ENCODE measurements around the gene SKI.

SKI gene

DNA sequence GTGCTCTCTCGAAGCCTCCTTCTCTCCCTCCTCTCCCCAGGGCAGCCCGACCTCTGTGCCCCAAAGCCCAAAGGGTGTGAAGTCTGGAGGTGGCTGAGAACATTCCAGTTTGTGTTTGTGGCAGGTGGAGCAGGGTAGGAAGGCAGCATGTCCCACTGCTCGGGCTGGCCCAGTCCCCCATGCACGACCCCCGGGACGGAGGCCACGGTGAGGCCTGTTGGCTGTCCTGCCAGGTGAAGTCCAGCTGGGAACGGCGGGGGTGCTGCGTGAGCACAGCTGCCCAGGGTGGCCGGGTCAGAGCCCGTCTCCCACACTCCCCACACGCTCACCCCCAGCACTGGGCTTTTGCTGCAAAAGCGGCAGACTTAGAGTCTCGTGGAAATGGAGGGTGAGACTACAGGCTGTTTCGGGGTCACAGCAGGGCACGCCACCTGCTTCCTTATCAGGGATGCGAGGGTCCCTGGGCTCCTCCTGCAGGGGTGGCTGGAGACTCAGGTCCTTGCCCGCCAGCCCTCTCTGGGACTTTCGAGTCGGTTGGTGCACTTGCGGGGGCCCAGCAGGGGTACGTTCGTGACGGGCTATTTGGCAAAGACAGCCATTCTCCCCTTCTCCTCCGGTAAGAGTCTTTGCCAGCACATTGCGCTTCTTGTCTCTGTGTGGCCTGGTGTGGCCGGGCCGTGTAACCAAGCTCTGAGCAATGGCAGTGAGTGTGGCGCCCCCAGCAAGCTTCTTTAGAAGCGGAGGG lies 123.0 kb downstream of the SKI start:
- Histone ChIP-seq H3K18ac (ENCODE audit: low read length) (peak overlapping the region; percentile 96), H3K79me1 (ENCODE audit: low read depth, low read length) (peaks cover 2% of the 10 kb centered on the region)

GRCh38 chr1:2351723-2352122 lies 123.6 kb downstream of the SKI start:
- Histone ChIP-seq H4K8ac (ENCODE audit: low read depth, low read length) (no peak overlapping the region), H3K4me1 (ENCODE audit: control insufficient read depth in 2 of 2, insufficient read depth in 1 of 2, low read depth in 1 of 2, low read length in 2 of 2) (peaks cover 26% of the 10 kb centered on the region in 2 donors), H2AK5ac (ENCODE audit: low read depth, low read length) (no peak overlapping the region), H3K27me3 (ENCODE audit: control insufficient read depth in 3 of 3, insufficient read depth in 3 of 3, low read depth in 1 of 3, low read length in 3 of 3) (peaks cover 0 to 2% (median 0%) of the 10 kb centered on the region in 3 experiments), H2BK12ac (ENCODE audit: low read length) (no peak overlapping the region), H3K79me1 (ENCODE audit: low read depth, low read length) (peaks cover 2% of the 10 kb centered on the region), H3K18ac (ENCODE audit: low read length) (no peak overlapping the region), H3K14ac (ENCODE audit: low read length) (no peak overlapping the region), H2BK15ac (ENCODE audit: low read length) (no peak overlapping the region), H4K91ac (ENCODE audit: low read depth, low read length, poor library complexity) (no peak overlapping the region), H2AFZ (ENCODE audit: low read length) (no peak overlapping the region), H3K23ac (ENCODE audit: low read depth, low read length, poor library complexity) (no peak overlapping the region), H2BK120ac (ENCODE audit: low read depth, low read length) (no peak overlapping the region), H2BK5ac (ENCODE audit: low read length) (no peak overlapping the region), H3K9me3 (replicated peaks in 1 of 2; ENCODE audit: control insufficient read depth in 2 of 2, insufficient read depth in 1 of 2, low read depth in 1 of 2, low read length in 2 of 2) (peaks cover 0 to 2% of the 10 kb centered on the region in 2 donors), H3K4ac (ENCODE audit: low read length) (no peak overlapping the region), H3K4me2 (ENCODE audit: insufficient read depth, low read length, poor library complexity, severe bottlenecking) (no peak overlapping the region), H3K36me3 (replicated peaks in 1 of 2; ENCODE audit: control insufficient read depth in 2 of 2, insufficient read depth in 2 of 2, low read length in 2 of 2) (no peaks in the 10 kb centered on the region), H3K27ac (replicated peaks; ENCODE audit: low read length) (no peak overlapping the region), H3K4me3 (ENCODE audit: low read length in 2 of 2) (no peak overlapping the region), H3K9ac (ENCODE audit: low read depth, low read length, poor library complexity) (no peak overlapping the region)
- no CpG with 5 or more reads among the region's 8 CpGs for WGBS, 2 donors (ENCODE audit: extremely low coverage in 2 of 2, insufficient read length in 2 of 2, insufficient replicate concordance in 1 of 2)
- no peak for DNase-seq (ENCODE audit: low spot score)

More for the DNA sequence above, 123.0 kb downstream of the SKI start:
- Histone ChIP-seq H3K14ac (ENCODE audit: low read length) (peak overlapping the region; percentile 97), H3K4ac (ENCODE audit: low read length) (no peak overlapping the region), H2BK5ac (ENCODE audit: low read length) (peak overlapping the region; percentile 84), H3K4me1 (ENCODE audit: control insufficient read depth in 2 of 2, insufficient read depth in 1 of 2, low read depth in 1 of 2, low read length in 2 of 2) (peaks cover 26% of the 10 kb centered on the region in 2 donors), H2BK12ac (ENCODE audit: low read length) (peak overlapping the region; percentile 94), H3K27me3 (ENCODE audit: control insufficient read depth in 3 of 3, insufficient read depth in 3 of 3, low read depth in 1 of 3, low read length in 3 of 3) (peaks cover 0 to 2% (median 0%) of the 10 kb centered on the region in 3 experiments), H2AK5ac (ENCODE audit: low read depth, low read length) (peak overlapping the region; percentile 94), H2BK15ac (ENCODE audit: low read length) (peak overlapping the region; percentile 98), H3K9ac (ENCODE audit: low read depth, low read length, poor library complexity) (peak overlapping the region; percentile 64), H2BK120ac (ENCODE audit: low read depth, low read length) (peak overlapping the region; percentile 42), H3K9me3 (replicated peaks in 1 of 2; ENCODE audit: control insufficient read depth in 2 of 2, insufficient read depth in 1 of 2, low read depth in 1 of 2, low read length in 2 of 2) (peaks cover 0 to 2% of the 10 kb centered on the region in 2 donors), H3K4me3 (ENCODE audit: low read length in 2 of 2) (no peak overlapping the region), H3K23ac (ENCODE audit: low read depth, low read length, poor library complexity) (no peak overlapping the region), H4K8ac (ENCODE audit: low read depth, low read length) (peak overlapping the region; percentile 73), H3K27ac (replicated peaks; ENCODE audit: low read length) (peak overlapping the region; percentile 44), H2AFZ (ENCODE audit: low read length) (no peak overlapping the region), H3K4me2 (ENCODE audit: insufficient read depth, low read length, poor library complexity, severe bottlenecking) (no peak overlapping the region), H4K91ac (ENCODE audit: low read depth, low read length, poor library complexity) (no peak overlapping the region), H3K36me3 (replicated peaks in 1 of 2; ENCODE audit: control insufficient read depth in 2 of 2, insufficient read depth in 2 of 2, low read length in 2 of 2) (no peaks in the 10 kb centered on the region)
- WGBS, 2 donors (ENCODE audit: extremely low coverage in 2 of 2, insufficient read length in 2 of 2, insufficient replicate concordance in 1 of 2), result no CpG with 5 or more reads among the region's 31 CpGs
- DNase-seq (ENCODE audit: low spot score), result no peak

GRCh38 chr1:2352341-2352896 lies 124.3 kb downstream of the SKI start:
- Histone ChIP-seq H3K36me3 (replicated peaks in 1 of 2; ENCODE audit: control insufficient read depth in 2 of 2, insufficient read depth in 2 of 2, low read length in 2 of 2) (no peaks in the 10 kb centered on the region), H3K14ac (ENCODE audit: low read length) (no peak overlapping the region), H3K9me3 (replicated peaks in 1 of 2; ENCODE audit: control insufficient read depth in 2 of 2, insufficient read depth in 1 of 2, low read depth in 1 of 2, low read length in 2 of 2) (peaks cover 0 to 2% of the 10 kb centered on the region in 2 donors), H2AFZ (ENCODE audit: low read length) (no peak overlapping the region), H3K79me1 (ENCODE audit: low read depth, low read length) (peaks cover 2% of the 10 kb centered on the region), H3K4me1 (ENCODE audit: control insufficient read depth in 2 of 2, insufficient read depth in 1 of 2, low read depth in 1 of 2, low read length in 2 of 2) (peaks cover 26% of the 10 kb centered on the region in 2 donors), H3K18ac (ENCODE audit: low read length) (no peak overlapping the region), H3K27ac (replicated peaks; ENCODE audit: low read length) (no peak overlapping the region), H3K27me3 (ENCODE audit: control insufficient read depth in 3 of 3, insufficient read depth in 3 of 3, low read depth in 1 of 3, low read length in 3 of 3) (peaks cover 0 to 2% (median 0%) of the 10 kb centered on the region in 3 experiments), H2AK5ac (ENCODE audit: low read depth, low read length) (peak overlapping the region; percentile 48), H3K23ac (ENCODE audit: low read depth, low read length, poor library complexity) (peak overlapping the region; percentile 75), H3K9ac (ENCODE audit: low read depth, low read length, poor library complexity) (no peak overlapping the region), H2BK5ac (ENCODE audit: low read length) (peak overlapping the region; percentile 8), H2BK12ac (ENCODE audit: low read length) (peak overlapping the region; percentile 50), H3K4me2 (ENCODE audit: insufficient read depth, low read length, poor library complexity, severe bottlenecking) (no peak overlapping the region), H3K4me3 (ENCODE audit: low read length in 2 of 2) (no peak overlapping the region), H4K91ac (ENCODE audit: low read depth, low read length, poor library complexity) (no peak overlapping the region), H3K4ac (ENCODE audit: low read length) (no peak overlapping the region), H2BK120ac (ENCODE audit: low read depth, low read length) (peak overlapping the region; percentile 83), H2BK15ac (ENCODE audit: low read length) (peak overlapping the region; percentile 20), H4K8ac (ENCODE audit: low read depth, low read length) (no peak overlapping the region)
- no peak for DNase-seq (ENCODE audit: low spot score)
- WGBS, 2 donors (ENCODE audit: extremely low coverage in 2 of 2, insufficient read length in 2 of 2, insufficient replicate concordance in 1 of 2), result no CpG with 5 or more reads among the region's 11 CpGs

GRCh38 chr1:2352897-2353550 lies 124.9 kb downstream of the SKI start:
- Histone ChIP-seq H2AFZ (ENCODE audit: low read length) (peak overlapping the region; percentile 75), H2BK5ac (ENCODE audit: low read length) (peak overlapping the region; percentile 8), H3K36me3 (replicated peaks in 1 of 2; ENCODE audit: control insufficient read depth in 2 of 2, insufficient read depth in 2 of 2, low read length in 2 of 2) (no peaks in the 10 kb centered on the region), H4K8ac (ENCODE audit: low read depth, low read length) (no peak overlapping the region), H3K4me1 (ENCODE audit: control insufficient read depth in 2 of 2, insufficient read depth in 1 of 2, low read depth in 1 of 2, low read length in 2 of 2) (peaks cover 26% of the 10 kb centered on the region in 2 donors), H2BK15ac (ENCODE audit: low read length) (peak overlapping the region; percentile 20), H3K23ac (ENCODE audit: low read depth, low read length, poor library complexity) (peak overlapping the region; percentile 75), H3K9ac (ENCODE audit: low read depth, low read length, poor library complexity) (no peak overlapping the region), H4K91ac (ENCODE audit: low read depth, low read length, poor library complexity) (no peak overlapping the region), H3K4me3 (ENCODE audit: low read length in 2 of 2) (no peak overlapping the region), H3K27me3 (ENCODE audit: control insufficient read depth in 3 of 3, insufficient read depth in 3 of 3, low read depth in 1 of 3, low read length in 3 of 3) (peaks cover 0 to 2% (median 0%) of the 10 kb centered on the region in 3 experiments), H3K4me2 (ENCODE audit: insufficient read depth, low read length, poor library complexity, severe bottlenecking) (no peak overlapping the region), H3K27ac (replicated peaks; ENCODE audit: low read length) (no peak overlapping the region), H3K4ac (ENCODE audit: low read length) (no peak overlapping the region), H3K14ac (ENCODE audit: low read length) (no peak overlapping the region), H3K9me3 (replicated peaks in 1 of 2; ENCODE audit: control insufficient read depth in 2 of 2, insufficient read depth in 1 of 2, low read depth in 1 of 2, low read length in 2 of 2) (peaks cover 0 to 2% of the 10 kb centered on the region in 2 donors), H2AK5ac (ENCODE audit: low read depth, low read length) (no peak overlapping the region), H3K79me1 (ENCODE audit: low read depth, low read length) (peaks cover 2% of the 10 kb centered on the region), H3K18ac (ENCODE audit: low read length) (peak overlapping the region; percentile 20), H2BK12ac (ENCODE audit: low read length) (peak overlapping the region; percentile 50), H2BK120ac (ENCODE audit: low read depth, low read length) (peak overlapping the region; percentile 83)
- DNase-seq (ENCODE audit: low spot score), result no peak
- WGBS, 2 donors (ENCODE audit: extremely low coverage in 2 of 2, insufficient read length in 2 of 2, insufficient replicate concordance in 1 of 2), result no CpG with 5 or more reads among the region's 21 CpGs

Data from neuronal stem cell (in vitro differentiated cells).